GM23248 (cell line): Measurements from ENCODE around the gene MSANTD1.

Source experiments
- EZH2 ChIP-seq: fragments of 200-600 bp; sonication (generic); IDR thresholded peaks from 2 replicates; pipeline ENCODE4 v1.6.1; 2018; ENCODE audit warnings: antibody characterized with exemption, mild to moderate bottlenecking; ENCODE audit not compliant: insufficient read depth, poor library complexity, severe bottlenecking
- EZH2phosphoT487 ChIP-seq: fragments of 200-600 bp; sonication (generic); IDR thresholded peaks from 2 replicates; pipeline ENCODE4 v1.6.1; 2018; ENCODE audit warnings: antibody characterized with exemption, moderate library complexity, mild to moderate bottlenecking, low read depth; ENCODE audit not compliant: insufficient read depth

- TF ChIP-seq EZH2 (no peak), EZH2phosphoT487 (no peak)
Measured at GRCh38 chr4:3220476-3221183, 28.3 kb upstream of the MSANTD1 start.
